ENCODE data around the gene KCNV2.
"Not testable (repeated sequence)": the region's sequence is repeated elsewhere in the genome, so short reads cannot be mapped to it uniquely, and the experiment has no call there.

The KCNV2 gene

DNA sequence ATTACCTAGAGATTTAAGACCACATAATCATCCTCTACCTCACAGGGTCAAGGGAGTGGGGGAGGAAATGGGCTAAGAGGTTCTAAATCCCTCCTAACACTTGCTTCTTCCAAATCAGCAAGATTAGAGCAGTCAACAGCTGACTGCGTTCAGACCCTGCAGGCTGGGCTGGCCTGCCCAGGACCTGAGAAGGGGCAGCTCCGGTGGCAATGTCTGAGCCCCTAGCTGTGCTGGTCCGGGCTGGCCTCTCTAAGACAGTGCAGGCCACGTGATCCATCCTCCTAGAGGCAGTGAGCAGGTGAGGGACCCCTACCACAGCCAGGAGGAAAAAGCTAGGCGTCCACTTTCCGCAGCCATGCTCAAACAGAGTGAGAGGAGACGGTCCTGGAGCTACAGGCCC lies at the start of gene KCNV2:
KCNV2 (plus strand) TSS at position 126 of the 400 bp plus-strand sequence; CDS start at position 356, 230 bp downstream.
- DNase-seq = no peak

- DNase-seq = no peak
Observed at GRCh38 chr9:2673161-2673560, 44.1 kb upstream of the KCNV2 start.

DNA sequence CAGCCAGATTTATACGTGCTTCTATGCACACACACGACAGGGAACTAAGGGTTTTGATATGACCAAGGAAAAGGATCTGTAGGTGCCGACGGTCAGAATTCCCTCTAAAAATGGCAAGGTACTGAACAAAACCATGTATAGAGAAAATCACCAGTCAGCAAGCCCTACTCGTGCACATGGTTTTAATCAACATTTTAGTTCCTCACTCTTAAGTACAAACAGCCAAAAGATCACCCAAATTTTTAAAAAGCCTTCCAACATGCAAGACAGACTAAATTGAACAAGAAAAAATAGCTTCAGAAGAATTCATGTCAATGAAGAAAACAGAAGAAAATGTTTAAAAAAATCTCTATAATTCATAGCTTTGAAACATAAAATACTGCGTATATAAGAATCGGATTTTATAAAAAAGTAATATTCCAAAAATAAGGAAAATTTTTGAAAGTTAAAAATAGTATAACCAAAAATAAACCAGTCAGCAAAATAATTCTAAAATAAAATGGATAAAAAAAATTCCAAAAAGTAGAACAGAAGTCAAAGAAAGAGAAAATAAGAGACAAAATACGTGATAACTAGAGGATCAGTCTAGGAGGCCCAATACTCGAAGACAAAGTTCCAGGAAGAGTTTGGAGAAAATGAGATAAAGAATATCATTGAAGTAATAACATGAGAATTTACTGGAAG lies 43.0 kb upstream of the KCNV2 start:
- no peak for DNase-seq

DNA sequence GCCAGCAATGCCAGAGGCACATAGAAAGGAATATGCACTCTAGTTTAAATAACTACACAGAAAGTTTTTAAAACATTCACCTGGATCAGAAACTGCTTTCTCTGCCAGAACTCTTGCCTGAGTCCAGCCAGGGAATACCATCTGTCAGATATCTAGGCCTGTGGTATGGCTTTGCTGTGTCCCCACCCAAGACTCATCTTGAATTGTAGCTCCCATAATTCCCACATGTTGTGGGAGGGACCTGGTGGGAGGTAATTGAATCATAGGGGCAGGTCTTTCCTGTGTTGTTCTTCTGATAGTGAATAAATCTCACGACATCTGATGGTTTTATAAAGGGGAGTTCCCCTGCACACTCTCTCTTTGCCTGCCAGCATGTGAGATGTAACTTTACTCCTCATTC lies 41.5 kb upstream of the KCNV2 start:
- no peak for DNase-seq

DNA sequence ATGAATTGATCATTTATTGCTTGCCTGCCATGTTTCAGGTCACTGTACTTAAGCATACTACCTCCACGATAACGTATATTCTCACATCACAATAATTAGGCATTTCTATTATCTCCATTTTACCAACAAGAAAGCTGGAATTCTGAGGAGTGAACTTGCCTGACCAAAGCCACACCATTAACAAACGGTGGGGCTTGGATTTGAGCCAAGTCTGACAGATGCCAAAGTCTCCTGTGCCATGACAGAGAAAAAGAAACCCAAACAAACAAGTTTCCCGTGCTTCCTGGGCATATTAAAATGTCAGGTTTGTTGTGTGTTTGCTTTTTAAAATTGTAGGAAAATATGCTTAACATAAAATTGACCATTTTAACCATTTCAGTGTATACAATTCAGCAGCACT lies 40.8 kb upstream of the KCNV2 start:
- DNase-seq = no peak

GRCh38 chr9:2677915-2678889 lies 39.1 kb upstream of the KCNV2 start:
- no peak for DNase-seq

DNA sequence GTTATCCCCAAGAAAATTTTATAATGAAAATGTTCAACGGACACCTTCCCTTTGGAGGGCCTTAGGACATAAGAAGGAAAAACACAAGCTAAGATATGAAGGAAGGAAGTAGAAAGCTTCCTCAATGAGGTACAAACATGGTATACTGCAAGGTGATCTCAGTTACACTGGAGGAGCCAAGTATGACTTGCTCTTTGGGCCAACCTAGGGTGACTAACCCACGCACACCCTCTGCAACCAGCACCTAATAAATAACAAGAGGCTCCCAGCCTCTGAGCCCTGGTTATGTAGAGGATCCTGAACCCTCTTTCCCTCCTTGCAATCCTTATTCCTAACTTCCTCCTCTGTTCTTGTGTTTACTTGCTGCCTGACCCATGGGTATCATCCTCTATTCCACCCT lies 38.3 kb upstream of the KCNV2 start:
- DNase-seq = no peak

- no peak for DNase-seq
Observed at GRCh38 chr9:2681981-2682380, 35.3 kb upstream of the KCNV2 start.

- no peak for DNase-seq
Observed at GRCh38 chr9:2686911-2687310, 30.4 kb upstream of the KCNV2 start.

GRCh38 chr9:2688636-2689035 lies 28.7 kb upstream of the KCNV2 start:
- DNase-seq = no peak

DNA sequence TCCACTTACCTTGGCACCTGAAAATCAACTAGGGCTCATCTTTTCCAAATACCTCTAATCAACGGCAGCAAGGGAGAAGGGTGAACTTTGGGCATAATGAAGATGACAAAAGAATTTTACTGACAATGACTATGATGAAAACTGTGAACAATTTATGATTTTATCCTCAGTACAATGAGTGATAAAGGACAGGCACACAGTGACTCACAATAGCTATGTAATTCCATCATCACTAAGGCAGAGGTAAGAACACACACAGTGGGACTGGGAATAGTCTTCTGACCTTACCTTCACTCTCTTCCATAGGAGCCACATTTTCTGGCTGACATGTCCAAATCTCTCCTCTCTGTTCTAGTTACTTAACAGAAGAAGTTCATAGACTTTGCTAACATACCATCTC lies 26.1 kb upstream of the KCNV2 start:
- DNase-seq = no peak

DNA sequence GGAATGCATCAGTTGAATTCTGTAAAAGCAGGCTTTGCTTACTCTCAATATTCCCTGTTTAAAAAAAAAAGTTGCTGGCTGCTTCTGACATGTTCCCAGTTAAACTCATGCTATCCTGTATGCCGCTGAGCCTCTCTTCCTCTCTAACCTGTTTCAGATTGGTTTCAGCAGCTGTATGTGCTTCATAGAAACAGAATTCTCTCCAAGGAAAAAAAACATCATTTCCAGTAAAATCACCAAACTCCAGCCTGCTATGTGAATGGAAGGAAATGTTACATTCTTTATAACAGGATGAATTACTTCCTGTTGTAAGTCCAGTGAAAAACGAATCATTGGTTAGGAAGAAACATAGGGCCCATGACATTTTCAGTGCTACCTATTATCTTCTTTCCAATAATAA lies 25.7 kb upstream of the KCNV2 start:
- no peak for DNase-seq

GRCh38 chr9:2693056-2693455 lies 24.3 kb upstream of the KCNV2 start:
- DNase-seq = no peak

DNA sequence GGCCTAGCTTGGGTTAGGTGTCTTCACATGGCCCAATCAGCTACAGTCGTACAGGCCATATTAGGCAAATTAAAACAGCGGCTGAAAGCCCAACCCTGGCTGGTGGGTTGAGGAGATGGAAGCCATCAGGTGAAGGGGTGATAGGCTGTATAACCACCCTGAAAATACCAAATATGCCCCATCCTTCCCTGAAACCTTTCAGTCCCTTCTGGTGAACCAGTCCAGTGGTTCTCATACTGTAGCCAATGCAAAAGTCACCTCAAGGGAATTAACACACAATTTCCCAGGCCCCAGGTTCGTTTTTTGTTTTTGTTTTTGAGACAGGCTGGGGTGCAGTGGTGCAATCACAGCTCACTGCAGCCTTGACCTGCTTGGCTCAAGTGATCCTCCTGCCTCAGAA lies 19.8 kb upstream of the KCNV2 start:
- no peak for DNase-seq

- DNase-seq = no peak
Observed at GRCh38 chr9:2700398-2700797, 16.9 kb upstream of the KCNV2 start.

GRCh38 chr9:2700909-2701550 lies 16.3 kb upstream of the KCNV2 start:
- DNase-seq = no peak

DNA sequence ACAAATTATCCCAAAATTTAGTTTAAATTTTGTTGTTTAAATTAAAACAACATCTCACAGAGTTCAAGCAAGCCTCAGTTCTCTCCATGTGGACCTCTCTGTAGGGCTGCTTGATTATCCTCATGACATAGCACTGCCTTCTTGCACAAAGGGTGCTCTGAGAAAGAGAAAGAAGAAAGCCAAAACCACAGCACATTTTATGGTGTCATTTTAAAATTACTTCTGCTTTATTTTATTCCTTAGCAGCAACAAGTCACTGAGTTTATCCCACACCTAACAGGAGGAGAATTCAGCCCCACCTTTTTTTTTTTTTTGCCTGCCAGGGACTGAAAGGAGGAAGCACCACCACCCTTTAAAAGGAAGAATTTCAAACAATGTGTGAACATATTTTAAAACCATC lies 12.8 kb upstream of the KCNV2 start:
- DNase-seq = no peak

DNA sequence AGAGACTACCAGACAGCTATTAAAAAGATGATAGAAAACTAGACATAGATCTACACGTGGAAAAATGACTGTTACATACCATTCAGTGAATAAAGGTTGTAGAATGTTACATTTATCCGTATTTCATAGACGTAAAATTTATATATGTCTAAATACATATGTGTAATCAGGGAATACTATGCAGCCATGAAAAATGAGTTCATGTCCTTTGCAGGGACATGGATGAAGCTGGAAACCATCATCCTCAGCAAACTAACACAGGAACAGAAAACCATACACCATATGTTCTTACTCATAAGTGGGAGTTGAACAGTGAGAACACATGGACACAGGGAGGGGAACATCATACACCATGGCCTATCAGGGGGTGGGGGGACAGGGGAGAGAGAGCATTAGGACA lies 10.1 kb upstream of the KCNV2 start:
- not testable (repeated sequence) for DNase-seq

DNA sequence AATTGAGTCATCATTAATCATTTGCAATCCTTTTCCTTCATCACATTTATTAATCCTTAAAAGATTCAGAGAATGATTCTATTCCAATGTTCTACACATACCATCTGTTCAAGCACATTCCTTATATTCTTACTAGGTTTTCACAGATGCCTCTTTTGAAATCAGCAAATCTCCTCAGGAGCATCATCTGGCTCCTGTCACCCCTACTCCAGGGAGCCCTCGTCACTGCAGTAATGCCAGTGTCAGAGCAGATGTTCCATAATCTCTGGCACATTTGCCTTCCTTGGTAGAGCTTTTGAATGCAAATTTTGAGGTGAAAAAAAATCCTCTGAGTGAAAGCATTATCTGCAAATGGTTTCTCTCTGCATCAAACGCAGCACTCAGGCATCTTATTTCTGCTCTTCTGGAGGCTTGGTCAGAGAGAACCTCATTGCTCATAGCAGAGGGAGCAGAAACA lies 7.6 kb upstream of the KCNV2 start:
- DNase-seq = peak; percentile 21

DNA sequence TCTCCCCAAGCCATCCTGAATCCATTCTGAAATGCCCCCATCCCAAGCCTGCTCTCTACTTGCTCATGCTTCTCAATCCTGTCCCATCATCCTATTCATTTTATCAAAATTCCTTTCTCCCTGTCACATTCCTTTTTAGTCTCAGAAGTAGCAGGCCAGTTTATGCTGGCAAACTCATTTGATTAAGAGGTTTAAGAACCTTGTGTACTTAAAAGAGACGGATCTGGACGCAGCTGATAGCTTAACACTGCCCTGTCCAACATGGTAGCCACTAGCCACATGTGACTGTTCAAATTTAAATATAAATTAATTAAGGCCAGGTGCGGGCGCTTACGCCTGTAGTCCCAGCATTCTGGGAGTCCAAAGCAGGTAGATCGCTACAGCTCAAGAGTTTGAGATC lies 5.6 kb upstream of the KCNV2 start:
- DNase-seq = no peak

DNA sequence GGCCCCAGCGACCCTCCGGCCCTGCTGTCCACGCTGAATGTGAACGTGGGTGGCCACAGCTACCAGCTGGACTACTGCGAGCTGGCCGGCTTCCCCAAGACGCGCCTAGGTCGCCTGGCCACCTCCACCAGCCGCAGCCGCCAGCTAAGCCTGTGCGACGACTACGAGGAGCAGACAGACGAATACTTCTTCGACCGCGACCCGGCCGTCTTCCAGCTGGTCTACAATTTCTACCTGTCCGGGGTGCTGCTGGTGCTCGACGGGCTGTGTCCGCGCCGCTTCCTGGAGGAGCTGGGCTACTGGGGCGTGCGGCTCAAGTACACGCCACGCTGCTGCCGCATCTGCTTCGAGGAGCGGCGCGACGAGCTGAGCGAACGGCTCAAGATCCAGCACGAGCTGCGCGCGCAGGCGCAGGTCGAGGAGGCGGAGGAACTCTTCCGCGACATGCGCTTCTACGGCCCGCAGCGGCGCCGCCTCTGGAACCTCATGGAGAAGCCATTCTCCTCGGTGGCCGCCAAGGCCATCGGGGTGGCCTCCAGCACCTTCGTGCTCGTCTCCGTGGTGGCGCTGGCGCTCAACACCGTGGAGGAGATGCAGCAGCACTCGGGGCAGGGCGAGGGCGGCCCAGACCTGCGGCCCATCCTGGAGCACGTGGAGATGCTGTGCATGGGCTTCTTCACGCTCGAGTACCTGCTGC lies 839 bp downstream of the KCNV2 start:
- no peak for DNase-seq

DNA sequence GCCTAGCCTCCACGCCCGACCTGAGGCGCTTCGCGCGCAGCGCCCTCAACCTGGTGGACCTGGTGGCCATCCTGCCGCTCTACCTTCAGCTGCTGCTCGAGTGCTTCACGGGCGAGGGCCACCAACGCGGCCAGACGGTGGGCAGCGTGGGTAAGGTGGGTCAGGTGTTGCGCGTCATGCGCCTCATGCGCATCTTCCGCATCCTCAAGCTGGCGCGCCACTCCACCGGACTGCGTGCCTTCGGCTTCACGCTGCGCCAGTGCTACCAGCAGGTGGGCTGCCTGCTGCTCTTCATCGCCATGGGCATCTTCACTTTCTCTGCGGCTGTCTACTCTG lies 1.4 kb downstream of the KCNV2 start:
- no peak for DNase-seq

DNA sequence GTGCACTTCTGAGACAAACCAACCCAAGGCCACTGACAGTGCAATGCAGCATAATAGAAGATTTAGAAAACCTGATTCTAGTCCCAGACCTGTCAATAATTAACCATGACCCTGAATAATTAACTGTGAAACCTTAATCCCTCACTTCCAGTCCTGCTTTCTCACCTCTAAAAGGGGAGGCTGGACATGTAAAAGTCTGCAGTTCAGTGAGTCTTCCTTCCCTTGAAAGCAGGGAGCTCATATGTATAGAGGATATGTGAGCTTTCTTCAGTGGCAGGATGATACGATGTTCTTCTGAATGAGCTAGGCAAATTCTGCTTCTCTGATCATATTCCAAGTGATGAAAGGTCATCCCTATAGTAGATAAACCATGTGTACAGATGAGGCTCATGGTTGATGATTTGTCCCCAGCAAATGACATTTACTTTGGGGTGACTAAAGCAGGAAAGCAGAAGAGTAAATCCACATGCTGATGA lies 2.9 kb downstream of the KCNV2 start:
- no peak for DNase-seq
